Natural killer cell (primary cell): ENCODE data around the gene SLC25A47. TPM values are rescaled to one million over a fixed set of nuclear protein-coding genes. Genes with fewer than 3 reads are reported as not detected.

ENCODE experiments used
- ATAC-seq, 3 donors: fragments of 150-1000 bp in 2 of 3; fragments of 200-7000 bp in 1 of 3; cut with Tn5 transposase; 1 replicate in 1 of 3; 2 replicates in 2 of 3; pipeline ENCODE4 v1.10.0; 2021; ENCODE audit warnings: mild to moderate bottlenecking in 2 of 3, moderate library complexity in 2 of 3
- DNase-seq, 2 donors: peaks; one replicate each; pipeline versions ENCODE4 v3.0.0 to v3.0.0-alpha.2; 2013 to 2021; ENCODE audit warnings: mixed read lengths in 1 of 2
- H3K27ac ChIP-seq: one replicate; pipeline ENCODE4 v1.5.1; 2013; ENCODE audit warnings: mild to moderate bottlenecking, low read length
- H3K27me3 ChIP-seq: one replicate; pipeline ENCODE4 v1.6.1; 2013; ENCODE audit warnings: low read length; ENCODE audit not compliant: control insufficient read depth, insufficient read depth
- H3K36me3 ChIP-seq: one replicate; pipeline ENCODE4 v1.6.1; 2013; ENCODE audit warnings: low read length; ENCODE audit not compliant: control insufficient read depth, insufficient read depth
- H3K4me1 ChIP-seq: one replicate; pipeline ENCODE4 v1.6.1; 2013; ENCODE audit warnings: low read length; ENCODE audit not compliant: control insufficient read depth, insufficient read depth
- H3K4me3 ChIP-seq: one replicate; pipeline ENCODE4 v1.5.1; 2013; ENCODE audit warnings: low read length
- H3K9me3 ChIP-seq: one replicate; pipeline ENCODE4 v1.6.1; 2013; ENCODE audit warnings: low read length; ENCODE audit not compliant: control insufficient read depth, insufficient read depth
- H3K27ac Mint-ChIP-seq, 2 donors: one replicate each; pipeline ENCODE4 v1.8.0; 2022; ENCODE audit warnings: mild to moderate bottlenecking in 2 of 2, mixed read lengths in 2 of 2, moderate library complexity in 1 of 2
- H3K27me3 Mint-ChIP-seq, 2 donors: one replicate each; pipeline ENCODE4 v1.8.0; 2022; ENCODE audit warnings: low read depth in 2 of 2, mixed read lengths in 2 of 2
- H3K36me3 Mint-ChIP-seq: one replicate; pipeline ENCODE4 v1.8.0; 2022; ENCODE audit warnings: mixed read lengths
- H3K4me1 Mint-ChIP-seq, 2 donors: one replicate each; pipeline ENCODE4 v1.8.0; 2022; ENCODE audit warnings: mixed read lengths in 2 of 2
- H3K4me3 Mint-ChIP-seq: one replicate; pipeline ENCODE4 v1.8.0; 2022; ENCODE audit warnings: mild to moderate bottlenecking, moderate library complexity, mixed read lengths
- H3K9me3 Mint-ChIP-seq, 2 donors: one replicate each; pipeline ENCODE4 v1.8.0; 2022; ENCODE audit warnings: mixed read lengths in 2 of 2
- CTCF ChIP-seq: fragments of 200-600 bp; IDR thresholded peaks from one replicate; pipeline ENCODE4 v1.8.0; 2022; ENCODE audit warnings: antibody characterized with exemption
- WGBS: methylation state at CpG from one replicate; pipeline ENCODE4 v1.1.7; 2013; ENCODE audit warnings: missing lambda C conversion rate; ENCODE audit not compliant: insufficient coverage; 5-methylcytosine and 5-hydroxymethylcytosine counted together
- intact Hi-C: fragments of 100-400 bp; cut with micrococcal nuclease; formaldehyde crosslinking; loops from one replicate; pipeline ENCODE4 v1.14.2; 2022
- total RNA-seq, 4 donors: library from RNA; stranded (reverse); fragments of 120-200 nt in 1 of 4; gene quantifications; one replicate each; pipeline versions ENCODE4 v1.2.3 to v1.2.4, GENCODE V29; 2013 to 2022

SLC25A47 gene
- total RNA-seq, 3 donors from 2014 or later (not counting 1 experiment from before 2014, with no cell fraction given), result 0.20 TPM; not detected in 2

GRCh38 chr14:100369019-100369418 is 45.9 kb downstream of the SLC25A47 start:
- no peak for ATAC-seq
- intact Hi-C loops, result no loop called here
- TF ChIP-seq CTCF, result no peak

DNA sequence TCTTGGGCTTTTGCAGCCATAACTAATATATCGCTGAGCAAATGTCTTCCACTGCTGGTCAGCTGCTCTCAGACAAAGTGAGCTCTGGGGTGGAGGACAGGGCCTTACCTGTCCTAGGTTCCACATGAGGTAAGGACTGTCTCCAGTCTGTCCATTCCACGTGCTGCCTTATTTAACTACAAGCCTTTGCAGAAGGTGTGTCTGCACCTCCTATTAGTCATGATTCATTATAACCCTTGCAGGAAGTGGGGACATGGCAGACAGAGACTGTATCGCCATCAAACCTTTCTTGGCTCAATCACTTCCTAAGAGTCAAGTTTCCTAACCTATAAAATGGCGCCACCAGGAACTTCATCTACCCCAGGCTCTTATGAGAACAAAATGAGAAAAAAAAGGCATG is 46.9 kb downstream of the SLC25A47 start:
- DNase-seq, result no peak
- H3K9me3 ChIP-seq, result no peaks in the 10 kb centered on the region
- Mint-ChIP-seq H3K27ac (no peak overlapping the region), H3K27me3 (no peaks in the 10 kb centered on the region), H3K9me3 (no peaks in the 10 kb centered on the region), H3K4me1 (peaks cover under 1 to 1% of the 10 kb centered on the region in 2 donors), H3K36me3 (peaks cover 10% of the 10 kb centered on the region), H3K4me3 (no peak overlapping the region)
- TF ChIP-seq CTCF, result no peak
- no peak overlapping the region for H3K4me3 ChIP-seq
- 90% methylated on average over 4 of the region's 4 CpGs for WGBS
- intact Hi-C loops, result no loop called here
- ATAC-seq, result no peak
- H3K27ac ChIP-seq, result no peak overlapping the region
- peaks cover 21% of the 10 kb centered on the region for H3K36me3 ChIP-seq
- no peaks in the 10 kb centered on the region for H3K27me3 ChIP-seq
- H3K4me1 ChIP-seq, result peaks cover 6% of the 10 kb centered on the region

More at GRCh38 chr14:100369019-100369418, 45.9 kb downstream of the SLC25A47 start:
- peaks cover 3% of the 10 kb centered on the region for H3K4me1 ChIP-seq
- H3K27ac ChIP-seq, result no peak overlapping the region
- no peaks in the 10 kb centered on the region for H3K27me3 ChIP-seq
- Mint-ChIP-seq H3K9me3 (no peaks in the 10 kb centered on the region), H3K27ac (no peak overlapping the region), H3K4me3 (no peak overlapping the region), H3K27me3 (no peaks in the 10 kb centered on the region), H3K4me1 (no peaks in the 10 kb centered on the region), H3K36me3 (peaks cover 10% of the 10 kb centered on the region)
- H3K36me3 ChIP-seq, result peaks cover 25% of the 10 kb centered on the region
- WGBS, result 91% methylated on average over 12 of the region's 13 CpGs
- DNase-seq, result no peak
- no peak overlapping the region for H3K4me3 ChIP-seq
- H3K9me3 ChIP-seq, result no peaks in the 10 kb centered on the region

GRCh38 chr14:100371773-100372172 is 48.6 kb downstream of the SLC25A47 start:
- H3K9me3 Mint-ChIP-seq, result no peaks in the 10 kb centered on the region
- H3K27ac Mint-ChIP-seq, result no peak overlapping the region
- Histone ChIP-seq H3K4me3 (no peak overlapping the region), H3K27ac (no peak overlapping the region), H3K4me1 (peaks cover 19% of the 10 kb centered on the region), H3K9me3 (no peaks in the 10 kb centered on the region), H3K27me3 (no peaks in the 10 kb centered on the region), H3K36me3 (peaks cover 13% of the 10 kb centered on the region)
- intact Hi-C loops, result no loop called here
- WGBS, result 94% methylated on average over 6 of the region's 6 CpGs
- ATAC-seq (no peak), DNase-seq (no peak)
- no peak for TF ChIP-seq CTCF
- no peaks in the 10 kb centered on the region for H3K27me3 Mint-ChIP-seq
- peaks cover 13 to 17% of the 10 kb centered on the region in 2 donors for H3K4me1 Mint-ChIP-seq
- H3K4me3 Mint-ChIP-seq, result no peak overlapping the region
- peaks cover 10% of the 10 kb centered on the region for H3K36me3 Mint-ChIP-seq

GRCh38 chr14:100372357-100373048 is 49.4 kb downstream of the SLC25A47 start:
- Histone ChIP-seq H3K27ac (no peak overlapping the region), H3K36me3 (peaks cover 13% of the 10 kb centered on the region), H3K4me1 (peaks cover 26% of the 10 kb centered on the region), H3K27me3 (no peaks in the 10 kb centered on the region), H3K9me3 (no peaks in the 10 kb centered on the region), H3K4me3 (no peak overlapping the region)
- DNase-seq (no peak), ATAC-seq (no peak)
- H3K4me1 Mint-ChIP-seq, result peaks cover 20 to 24% of the 10 kb centered on the region in 2 donors
- H3K9me3 Mint-ChIP-seq, result no peaks in the 10 kb centered on the region
- intact Hi-C loops, result no loop called here
- H3K4me3 Mint-ChIP-seq, result no peak overlapping the region
- H3K27me3 Mint-ChIP-seq, result no peaks in the 10 kb centered on the region
- no peak overlapping the region for H3K27ac Mint-ChIP-seq
- WGBS, result 92% methylated on average over 3 of the region's 4 CpGs
- TF ChIP-seq CTCF, result no peak
- H3K36me3 Mint-ChIP-seq, result peaks cover 9% of the 10 kb centered on the region
